Measurements from ENCODE around the gene TGFBI. TPM values are rescaled to one million over a fixed set of nuclear protein-coding genes. Genes with fewer than 3 reads are reported as not detected.

TGFBI gene
- total and polyA plus RNA-seq, 7 donors, result 18.8 to 35.9 (median 28.3) TPM

DNA sequence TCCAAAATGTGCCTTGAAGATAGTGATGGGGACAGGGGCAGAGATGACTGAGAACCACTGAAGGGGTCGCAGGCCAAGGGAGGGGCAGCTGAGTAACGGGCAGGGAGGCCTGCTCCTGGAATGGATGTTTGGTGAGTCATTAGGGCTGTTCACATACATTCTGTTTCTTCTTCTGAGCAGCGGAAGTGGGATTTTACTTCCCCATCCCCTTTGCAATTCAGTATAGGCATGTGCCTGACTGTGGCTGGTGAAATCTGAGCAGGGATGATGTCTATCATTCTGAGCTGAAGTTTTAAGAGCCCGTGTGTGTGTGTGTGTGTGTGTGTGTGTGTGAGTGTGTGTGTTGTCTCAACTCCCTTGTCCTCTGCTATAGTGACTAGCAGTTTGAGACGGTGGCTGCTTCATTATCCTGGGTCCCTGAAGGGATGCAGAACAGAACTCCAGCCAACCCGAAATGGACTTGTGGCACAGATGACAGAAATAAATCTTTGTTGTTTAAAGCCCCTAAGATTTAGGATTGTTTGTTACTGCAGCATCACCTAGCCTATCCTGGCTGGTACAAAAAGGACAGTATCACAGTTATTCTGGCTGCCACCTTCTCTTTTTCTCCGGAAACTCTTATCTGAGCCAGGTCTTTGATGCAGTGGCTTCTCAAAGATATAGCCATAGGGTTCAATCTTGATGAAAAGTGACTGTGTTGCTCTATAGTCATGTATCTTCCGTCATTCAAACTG is 29.2 kb upstream of the TGFBI start:
- no peaks in the 10 kb centered on the region for H3K27me3 ChIP-seq (ENCODE audit: insufficient read depth in 3 of 3, low read length in 2 of 3)
- ATAC-seq, result peak in 2 of 4 donors; percentile 25 to 41
- WGBS, 3 donors, result 77 to 81% (median 80%) methylated on average over 8 of the region's 8 CpGs
- no peaks in the 10 kb centered on the region for H3K9me3 ChIP-seq
- TF ChIP-seq, protein P1, sequence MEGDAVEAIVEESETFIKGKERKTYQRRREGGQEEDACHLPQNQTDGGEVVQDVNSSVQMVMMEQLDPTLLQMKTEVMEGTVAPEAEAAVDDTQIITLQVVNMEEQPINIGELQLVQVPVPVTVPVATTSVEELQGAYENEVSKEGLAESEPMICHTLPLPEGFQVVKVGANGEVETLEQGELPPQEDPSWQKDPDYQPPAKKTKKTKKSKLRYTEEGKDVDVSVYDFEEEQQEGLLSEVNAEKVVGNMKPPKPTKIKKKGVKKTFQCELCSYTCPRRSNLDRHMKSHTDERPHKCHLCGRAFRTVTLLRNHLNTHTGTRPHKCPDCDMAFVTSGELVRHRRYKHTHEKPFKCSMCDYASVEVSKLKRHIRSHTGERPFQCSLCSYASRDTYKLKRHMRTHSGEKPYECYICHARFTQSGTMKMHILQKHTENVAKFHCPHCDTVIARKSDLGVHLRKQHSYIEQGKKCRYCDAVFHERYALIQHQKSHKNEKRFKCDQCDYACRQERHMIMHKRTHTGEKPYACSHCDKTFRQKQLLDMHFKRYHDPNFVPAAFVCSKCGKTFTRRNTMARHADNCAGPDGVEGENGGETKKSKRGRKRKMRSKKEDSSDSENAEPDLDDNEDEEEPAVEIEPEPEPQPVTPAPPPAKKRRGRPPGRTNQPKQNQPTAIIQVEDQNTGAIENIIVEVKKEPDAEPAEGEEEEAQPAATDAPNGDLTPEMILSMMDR (IDR thresholded peaks at IDR 0.05), result no peak
- no peak for DNase-seq
- H3K4me1 ChIP-seq, result no peaks in the 10 kb centered on the region
- no peak overlapping the region for H3K4me3 ChIP-seq
- intact Hi-C loops (cut with DNase I), result no loop called here
- H3K36me3 ChIP-seq (ENCODE audit: insufficient read depth in 1 of 2, low read depth in 1 of 2), result no peaks in the 10 kb centered on the region
- no peak overlapping the region for H3K27ac ChIP-seq

DNA sequence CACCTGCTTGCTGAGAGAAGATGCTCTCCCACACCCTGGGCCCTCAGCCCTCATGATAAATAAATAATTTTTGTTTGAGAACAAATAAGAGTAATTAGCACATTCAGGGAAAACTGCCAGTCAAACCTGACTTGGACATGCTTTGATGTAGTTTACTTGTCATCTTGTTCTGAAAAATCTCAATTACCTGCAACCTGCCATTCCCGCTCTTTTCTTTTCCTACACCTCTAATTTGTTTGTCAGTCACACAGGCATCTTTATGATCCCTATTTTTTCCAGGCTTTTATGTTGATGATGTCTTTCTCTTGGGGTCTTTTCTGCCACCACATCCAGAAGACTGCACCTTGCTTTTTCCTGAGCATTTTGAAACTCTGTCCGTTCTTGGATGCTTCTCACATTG is 28.6 kb upstream of the TGFBI start:
- TF ChIP-seq, protein P1 (IDR thresholded peaks at IDR 0.05), result no peak

DNA sequence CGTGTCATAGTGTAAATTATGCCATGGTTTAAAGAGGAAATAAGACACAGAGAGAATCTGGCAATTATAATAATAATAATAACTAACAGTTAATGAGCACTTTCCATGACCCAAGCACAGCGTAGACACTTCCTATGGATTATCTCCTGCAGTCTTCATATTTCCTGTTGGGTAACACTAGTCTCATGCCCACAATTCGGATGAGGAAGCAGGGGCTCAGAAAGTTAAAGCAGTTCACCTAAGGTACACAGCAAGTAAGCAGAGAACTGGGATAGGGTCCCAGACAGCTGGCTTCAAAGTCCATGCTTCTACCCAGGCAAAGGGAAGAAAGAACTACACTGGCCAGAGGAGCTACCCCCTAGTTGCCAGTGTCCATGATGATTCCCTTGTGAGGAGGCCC is 27.9 kb upstream of the TGFBI start:
- ATAC-seq (no peak), DNase-seq (no peak)
- intact Hi-C loops (cut with DNase I), result no loop called here
- no peak overlapping the region for H3K27ac ChIP-seq
- no peaks in the 10 kb centered on the region for H3K36me3 ChIP-seq (ENCODE audit: insufficient read depth in 1 of 2, low read depth in 1 of 2)
- no peak overlapping the region for H3K4me3 ChIP-seq
- H3K4me1 ChIP-seq, result no peaks in the 10 kb centered on the region
- no peaks in the 10 kb centered on the region for H3K9me3 ChIP-seq
- TF ChIP-seq, protein P1 (IDR thresholded peaks at IDR 0.05), result no peak
- no peaks in the 10 kb centered on the region for H3K27me3 ChIP-seq (ENCODE audit: insufficient read depth in 3 of 3, low read length in 2 of 3)
- WGBS, 3 donors, result 76 to 88% (median 80%) methylated on average over 3 of the region's 3 CpGs

More for the DNA sequence above, 28.6 kb upstream of the TGFBI start:
- intact Hi-C loops (cut with DNase I), result no loop called here
- no peaks in the 10 kb centered on the region for H3K36me3 ChIP-seq (ENCODE audit: insufficient read depth in 1 of 2, low read depth in 1 of 2)
- no peak overlapping the region for H3K27ac ChIP-seq
- H3K4me1 ChIP-seq, result no peaks in the 10 kb centered on the region
- WGBS, 3 donors, result 82 to 96% (median 92%) methylated on average over 2 of the region's 2 CpGs
- no peak overlapping the region for H3K4me3 ChIP-seq
- ATAC-seq (no peak), DNase-seq (no peak)
- no peaks in the 10 kb centered on the region for H3K27me3 ChIP-seq (ENCODE audit: insufficient read depth in 3 of 3, low read length in 2 of 3)
- H3K9me3 ChIP-seq, result no peaks in the 10 kb centered on the region

DNA sequence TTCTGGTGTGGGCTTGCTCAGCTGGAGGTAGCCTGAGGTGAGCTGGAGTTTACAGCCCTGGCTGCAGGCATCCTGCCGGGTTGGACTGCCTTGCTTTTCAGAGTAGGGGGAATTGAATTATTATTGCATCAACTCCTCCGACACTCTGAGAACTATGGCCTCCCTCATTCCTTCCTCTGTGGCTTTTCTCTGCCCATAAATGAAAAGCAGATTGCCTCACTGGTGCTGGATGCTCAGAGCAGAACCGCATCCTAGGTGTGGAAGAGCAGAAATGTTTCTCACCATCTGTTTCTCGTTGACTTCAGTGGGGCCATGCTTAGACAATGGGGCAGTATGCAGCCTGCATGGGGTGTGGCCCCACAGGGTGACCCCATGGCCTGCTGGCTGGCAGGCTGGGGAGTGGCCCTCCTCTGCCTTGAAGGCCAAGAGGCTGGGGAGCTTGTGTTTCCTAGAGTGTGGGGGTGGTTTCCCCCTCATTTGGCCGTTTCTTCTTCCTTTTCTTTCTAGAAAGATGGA is 27.3 kb upstream of the TGFBI start:
- H3K36me3 ChIP-seq (ENCODE audit: insufficient read depth in 1 of 2, low read depth in 1 of 2), result no peaks in the 10 kb centered on the region
- no peaks in the 10 kb centered on the region for H3K4me1 ChIP-seq
- 53 to 69% (median 63%) methylated on average over 5 of the region's 5 CpGs for WGBS, 3 donors
- H3K27ac ChIP-seq, result no peak overlapping the region
- no peak overlapping the region for H3K4me3 ChIP-seq
- no peak for ATAC-seq
- intact Hi-C loops (cut with DNase I), result no loop called here
- TF ChIP-seq, protein P1 (IDR thresholded peaks at IDR 0.05), result no peak
- no peaks in the 10 kb centered on the region for H3K9me3 ChIP-seq
- DNase-seq, result no peak
- no peaks in the 10 kb centered on the region for H3K27me3 ChIP-seq (ENCODE audit: insufficient read depth in 3 of 3, low read length in 2 of 3)
